K562 (cell line): ENCODE data around the gene C11orf91. TPM values are rescaled to one million over a fixed set of nuclear protein-coding genes. Genes with fewer than 3 reads are reported as not detected.

Experiments
- ATAC-seq: fragments of 200-7000 bp; cut with Tn5 transposase; 3 replicates; pipeline ENCODE4 v1.9.1; 2020; ENCODE audit warnings: moderate library complexity
- BruUV-seq: library from RNA; stranded (reverse); fragments of 400-500 nt; replicated peaks from 2 replicates; lab custom pipeline; 2021; lab: Mats Ljungman, UMichigan
- CTCF ChIA-PET: fragments of 300-600 bp; formaldehyde crosslinking; extraction: SDS; loops from one replicate; lab custom pipeline; 2021; ENCODE audit warnings: low intra/inter-chr PET ratio; lab: Yijun Ruan, JAX
- POLR2A ChIA-PET: fragments of 300-600, 350-650 bp; sonication (Branson Sonifier 250); formaldehyde crosslinking; extraction: SDS; loops from one replicate; lab custom pipeline; 2021; ENCODE audit warnings: antibody characterized with exemption, inconsistent platforms; lab: Yijun Ruan, JAX
- DNase-seq, 4 experiments: peaks; one replicate each; pipeline versions ENCODE4 v3.0.0 to v3.0.0-alpha.2; 2011 to 2018; ENCODE audit warnings: low spot score in 3 of 4, mixed read lengths in 3 of 4; ENCODE audit errors: extremely low read depth in 1 of 4
- FAIRE-seq: peaks from 2 replicates; lab custom pipeline; 2011; peaks lifted over from hg19 to GRCh38; lab: Jason Lieb, UNC
- H2AFZ ChIP-seq: 2 replicates; pipeline ENCODE4 v1.6.0; 2011; ENCODE audit warnings: low read depth, low read length, control low read depth, inconsistent platforms
- H3K27ac ChIP-seq: fragments of 200-600 bp; 3 replicates; pipeline ENCODE4 v1.8.0; 2011; ENCODE audit warnings: low read depth, mild to moderate bottlenecking, control low read depth, inconsistent platforms, low read length, moderate library complexity, mixed read lengths; ENCODE audit errors: extremely low read depth
- H3K27me3 ChIP-seq, 2 experiments: fragments of 300-600 bp in 1 of 2; 2 replicates in 1 of 2; 3 replicates in 1 of 2; pipeline versions ENCODE4 v1.6.0 to v1.8.0; 2011; ENCODE audit warnings: inconsistent platforms in 2 of 2, low read length in 2 of 2, mild to moderate bottlenecking in 1 of 2, mixed read lengths in 1 of 2, moderate library complexity in 1 of 2; ENCODE audit not compliant: control insufficient read depth in 2 of 2, insufficient read depth in 2 of 2
- H3K36me3 ChIP-seq: fragments of 300-600 bp; 3 replicates; pipeline ENCODE4 v1.8.0; 2011; ENCODE audit warnings: mild to moderate bottlenecking, low read length, inconsistent platforms; ENCODE audit not compliant: control insufficient read depth, insufficient read depth
- H3K4me1 ChIP-seq, 2 experiments: fragments of 200-600 bp in 1 of 2; replicated peaks in 1 of 2; 2 replicates in 1 of 2; 3 replicates in 1 of 2; pipeline versions ENCODE4 v1.5.1 to v1.8.0; 2011; ENCODE audit warnings: inconsistent platforms in 2 of 2, low read length in 2 of 2, mild to moderate bottlenecking in 1 of 2, mixed read lengths in 1 of 2, moderate library complexity in 1 of 2; ENCODE audit not compliant: control insufficient read depth in 2 of 2, insufficient read depth in 2 of 2
- H3K4me2 ChIP-seq: 2 replicates; pipeline ENCODE4 v1.6.1; 2011; ENCODE audit warnings: low read length, control low read depth, inconsistent platforms, mixed read lengths; ENCODE audit not compliant: insufficient read depth
- H3K4me3 ChIP-seq: fragments of 200-600 bp; sonication (generic), shearing (Covaris generic); 2 replicates; pipeline ENCODE4 v1.5.1; 2016; ENCODE audit warnings: control low read depth, inconsistent platforms
- H3K79me2 ChIP-seq: fragments of 200-600 bp; 3 replicates; pipeline ENCODE4 v1.8.0; 2011; ENCODE audit warnings: low read length, inconsistent platforms; ENCODE audit not compliant: control insufficient read depth, insufficient read depth
- H3K9ac ChIP-seq, 2 experiments: 2 replicates each; pipeline versions ENCODE4 v1.6.0 to v1.6.1; 2011; ENCODE audit warnings: low read depth in 2 of 2, low read length in 2 of 2, control low read depth in 1 of 2, inconsistent platforms in 1 of 2, mild to moderate bottlenecking in 1 of 2, mixed read lengths in 1 of 2; ENCODE audit not compliant: insufficient read depth in 1 of 2
- H3K9me1 ChIP-seq: one replicate; pipeline ENCODE4 v1.6.0; 2011; ENCODE audit warnings: inconsistent platforms, mild to moderate bottlenecking, low read length, moderate library complexity; ENCODE audit not compliant: control insufficient read depth, insufficient read depth
- H3K9me3 ChIP-seq: replicated peaks from 2 replicates; pipeline ENCODE4 v1.5.1; 2011; ENCODE audit warnings: low read depth, low read length, inconsistent platforms; ENCODE audit not compliant: control insufficient read depth, insufficient read depth
- H4K20me1 ChIP-seq: replicated peaks from 2 replicates; pipeline ENCODE4 v1.6.1; 2011; ENCODE audit warnings: low read length, inconsistent platforms, mixed read lengths; ENCODE audit not compliant: control insufficient read depth, insufficient read depth
- CEBPB ChIP-seq: fragments of 450-650 bp; IDR thresholded peaks from 2 replicates; pipeline ENCODE4 v1.6.1; 2016; ENCODE audit warnings: missing genetic modification characterization, missing compliant biosample characterization
- MEIS2 ChIP-seq: fragments of 450-650 bp; IDR thresholded peaks from 2 replicates; pipeline ENCODE4 v1.6.1; 2014; ENCODE audit warnings: mild to moderate bottlenecking; ENCODE audit not compliant: partially characterized antibody
- NFIC ChIP-seq: fragments of 450-650 bp; IDR thresholded peaks from 2 replicates; pipeline ENCODE4 v1.6.1; 2017; ENCODE audit warnings: mild to moderate bottlenecking, inconsistent platforms
- PCBP2 ChIP-seq: fragments of 200-400 bp; formaldehyde crosslinking; IDR thresholded peaks from 2 replicates; pipeline ENCODE4 v1.6.1; 2018; ENCODE audit warnings: low read length, low read depth, mild to moderate bottlenecking, moderate library complexity; ENCODE audit not compliant: poor library complexity, severe bottlenecking
- WGBS: fragments of 100-300 bp; shearing (Covaris generic); methylation state at CpG from one replicate; pipeline ENCODE4 v1.1.6; 2016; ENCODE audit warnings: low coverage, mixed read lengths; ENCODE audit not compliant: insufficient coverage; ENCODE audit errors: missing lambda C conversion rate; 5-methylcytosine and 5-hydroxymethylcytosine counted together
- in situ Hi-C: fragments of 300-500 bp; cut with MboI; formaldehyde crosslinking; loops from 4 replicates; pipeline ENCODE4 v1.15.0; 2018; ENCODE audit warnings: inconsistent platforms, mixed read lengths
- intact Hi-C: fragments of 100-400 bp; cut with micrococcal nuclease; formaldehyde crosslinking; loops from 2 replicates; pipeline ENCODE4 v1.14.2; 2022
- polyA plus RNA-seq, 8 experiments: library from polyadenylated mRNA; depleted of rRNA in 4 of 8; stranded (reverse) in 5 of 8; unstranded in 3 of 8; fragments of >200 nt; fragmentation: Nextera tagmentation in 2 of 8; fragmentation: Illumina TruSeq in 1 of 8; extraction: Ambion mirVana in 2 of 8; extraction: Trizol in 1 of 8; gene quantifications; 2 replicates each; pipeline versions ENCODE4 v1.2.1 to v1.2.3, GENCODE V29; 2011 to 2014; ENCODE audit warnings: inconsistent platforms in 1 of 8, missing spikeins in 1 of 8
- total RNA-seq, 7 experiments: library from RNA; depleted of rRNA in 6 of 7; stranded (reverse); fragments of >200 nt in 6 of 7; fragmentation: Illumina TruSeq in 2 of 7; extraction: Trizol in 2 of 7; gene quantifications; 2 replicates each; pipeline versions ENCODE4 v1.2.1 to v1.2.3, GENCODE V29; 2011 to 2021; ENCODE audit warnings: low replicate concordance in 1 of 7
- TF ChIP-seq, protein P1 (sequence below): fragments of 450-650 bp; IDR thresholded peaks from 2 replicates; pipeline ENCODE4 v1.6.1; 2016
- TF ChIP-seq, protein P2 (sequence below), 2 experiments: IDR thresholded peaks in 1 of 2; conservative IDR thresholded peaks in 1 of 2; 2 replicates each; pipeline ENCODE4 v1.6.1; 2016; ENCODE audit warnings: low read depth in 2 of 2, mild to moderate bottlenecking in 1 of 2, missing compliant biosample characterization in 1 of 2, missing genetic modification characterization in 1 of 2, moderate library complexity in 1 of 2

C11orf91 gene
- total and polyA plus RNA-seq, 9 of the 15 experiments (the other 6 are each of a cell fraction or from before 2014, with no cell fraction given), result not detected

DNA sequence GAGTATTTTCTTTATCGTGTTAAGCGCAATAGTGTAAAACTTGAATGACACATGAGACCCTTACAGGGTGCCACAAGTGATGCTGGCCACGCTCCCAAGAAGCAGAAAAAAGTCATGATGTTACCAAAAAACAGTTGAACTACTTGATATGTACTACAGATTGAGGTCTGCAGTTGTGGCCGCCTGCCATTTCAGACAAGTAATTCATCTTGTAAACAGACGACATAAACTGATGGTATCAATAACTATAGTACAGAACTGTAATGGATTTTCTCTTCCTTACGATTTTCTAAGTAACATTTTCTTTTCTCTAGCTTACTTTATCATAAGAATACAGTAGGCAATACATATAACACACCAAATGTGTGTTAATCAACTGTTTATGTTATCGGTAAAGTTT, 30.1 kb upstream of the C11orf91 start:
- H3K36me3 ChIP-seq, result peaks cover 27% of the 10 kb centered on the region
- ATAC-seq (no peak), FAIRE-seq (peak; percentile 6), DNase-seq (peak in 1 of 4 experiments; percentile 29)
- H3K79me2 ChIP-seq, result peaks cover 84% of the 10 kb centered on the region
- H3K4me3 ChIP-seq, result no peak overlapping the region
- TF ChIP-seq, protein P1, sequence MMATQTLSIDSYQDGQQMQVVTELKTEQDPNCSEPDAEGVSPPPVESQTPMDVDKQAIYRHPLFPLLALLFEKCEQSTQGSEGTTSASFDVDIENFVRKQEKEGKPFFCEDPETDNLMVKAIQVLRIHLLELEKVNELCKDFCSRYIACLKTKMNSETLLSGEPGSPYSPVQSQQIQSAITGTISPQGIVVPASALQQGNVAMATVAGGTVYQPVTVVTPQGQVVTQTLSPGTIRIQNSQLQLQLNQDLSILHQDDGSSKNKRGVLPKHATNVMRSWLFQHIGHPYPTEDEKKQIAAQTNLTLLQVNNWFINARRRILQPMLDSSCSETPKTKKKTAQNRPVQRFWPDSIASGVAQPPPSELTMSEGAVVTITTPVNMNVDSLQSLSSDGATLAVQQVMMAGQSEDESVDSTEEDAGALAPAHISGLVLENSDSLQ, result peak; percentile 60; the same call in 1 of the 2 replicates
- TF ChIP-seq PCBP2, result no peak
- TF ChIP-seq, protein P2, sequence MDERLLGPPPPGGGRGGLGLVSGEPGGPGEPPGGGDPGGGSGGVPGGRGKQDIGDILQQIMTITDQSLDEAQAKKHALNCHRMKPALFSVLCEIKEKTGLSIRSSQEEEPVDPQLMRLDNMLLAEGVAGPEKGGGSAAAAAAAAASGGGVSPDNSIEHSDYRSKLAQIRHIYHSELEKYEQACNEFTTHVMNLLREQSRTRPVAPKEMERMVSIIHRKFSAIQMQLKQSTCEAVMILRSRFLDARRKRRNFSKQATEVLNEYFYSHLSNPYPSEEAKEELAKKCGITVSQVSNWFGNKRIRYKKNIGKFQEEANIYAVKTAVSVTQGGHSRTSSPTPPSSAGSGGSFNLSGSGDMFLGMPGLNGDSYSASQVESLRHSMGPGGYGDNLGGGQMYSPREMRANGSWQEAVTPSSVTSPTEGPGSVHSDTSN (CRISPR knock-in tag; IDR thresholded peaks at IDR 0.05; ENCODE audit: low read depth), result no peak
- TF ChIP-seq, protein P2 (tag; conservative IDR thresholded peaks at IDR 0.05; ENCODE audit: low read depth), result peak; percentile 69
- TF ChIP-seq CEBPB (tag), result peak; percentile 16; the same call in 1 of the 2 replicates
- 0 out of 2 replicates have a peak, but pooled peaks have one; percentile 16 for TF ChIP-seq NFIC
- peak; percentile 88 for TF ChIP-seq MEIS2
- H4K20me1 ChIP-seq, result peaks cover 16% of the 10 kb centered on the region; the same call in 1 of the 2 replicates
- peak overlapping the region in 1 of 2 experiments; percentile 10; a peak in 1 of 4 replicates for H3K9ac ChIP-seq
- peak overlapping the region; percentile 5; the same call in 1 of the 3 replicates for H3K27ac ChIP-seq
- BruUV-seq, result no TSS peak
- no peak overlapping the region for H2AFZ ChIP-seq
- no peaks in the 10 kb centered on the region for H3K9me1 ChIP-seq
- in situ Hi-C loops, result no loop called here
- WGBS, result 26% methylated on average over 7 of the region's 7 CpGs
- H3K9me3 ChIP-seq, result no peaks in the 10 kb centered on the region; the same call in 1 of the 2 replicates
- ChIA-PET POLR2A (no interaction called here), CTCF (no interaction called here)
- intact Hi-C loops, result no loop called here
- peaks cover 3 to 45% of the 10 kb centered on the region in 2 experiments; a peak in 4 of 5 replicates for H3K4me1 ChIP-seq
- H3K27me3 ChIP-seq, result no peaks in the 10 kb centered on the region
- peak overlapping the region; percentile 59 for H3K4me2 ChIP-seq
